A673 (cell line): ENCODE results near the gene ANKRD17.

Source experiments
- CTCF ChIP-seq: fragments of 300-800, 200-600 bp; sonication (generic); conservative IDR thresholded peaks from 2 replicates; pipeline ENCODE4 v1.5.1; 2017; ENCODE audit warnings: low read depth, mild to moderate bottlenecking, antibody characterized with exemption, low read length, moderate library complexity, mixed read lengths
- EZH2 ChIP-seq: fragments of 200-600 bp; sonication (generic); IDR thresholded peaks from 2 replicates; pipeline ENCODE4 v1.6.1; 2017; ENCODE audit warnings: borderline replicate concordance, low read depth, mild to moderate bottlenecking, mixed read lengths, antibody characterized with exemption, low read length; ENCODE audit not compliant: poor library complexity, severe bottlenecking

GRCh38 chr4:73230865-73231517, 27.6 kb downstream of the ANKRD17 start:
- TF ChIP-seq CTCF: no peak
- no peak for TF ChIP-seq EZH2
